PC-3 (cell line): ENCODE data around the gene FXYD3.

Experiments used
- CTCF ChIP-seq: fragments of 300-600 bp; sonication (generic); conservative IDR thresholded peaks from 2 replicates; pipeline ENCODE4 v1.5.1; 2017; ENCODE audit warnings: antibody characterized with exemption, low read depth, mild to moderate bottlenecking, low read length
- EZH2 ChIP-seq: fragments of 300-600 bp; sonication (generic); IDR thresholded peaks from one replicate; pipeline ENCODE4 v1.6.1; 2017; ENCODE audit warnings: antibody characterized with exemption, mild to moderate bottlenecking, low read length; ENCODE audit not compliant: unreplicated experiment

- TF ChIP-seq CTCF, result no peak
- TF ChIP-seq EZH2, result no peak
Measured at GRCh38 chr19:35156673-35157014, 41.0 kb downstream of the FXYD3 start.
